Measurements from ENCODE around the gene PNMA8A.
A peak's percentile ranks its signal among the peaks of the same experiment; 100 is the strongest.

PNMA8A gene

GRCh38 chr19:46428239-46429135, 42.9 kb downstream of the PNMA8A start, which contains the start of gene PNMA8C:
PNMA8C (minus strand) TSS chr19:46428936; CDS start chr19:46428359, 577 bp downstream.
- DNase-seq (ENCODE audit: low spot score) (peak; percentile 77), FAIRE-seq (no peak)

GRCh38 chr19:46427518-46428045, 43.8 kb downstream of the PNMA8A start:
- no peak for FAIRE-seq
- DNase-seq (ENCODE audit: low spot score): no peak

GRCh38 chr19:46426506-46427162, 44.7 kb downstream of the PNMA8A start:
- DNase-seq (ENCODE audit: low spot score) (peak; percentile 89), FAIRE-seq (no peak)

- FAIRE-seq: no peak
- DNase-seq (ENCODE audit: low spot score): no peak
Measured at GRCh38 chr19:46426035-46426505, 45.3 kb downstream of the PNMA8A start.

GRCh38 chr19:46423188-46423587, 48.2 kb downstream of the PNMA8A start:
- FAIRE-seq: no peak
- no peak for DNase-seq (ENCODE audit: low spot score)

- no peak for DNase-seq (ENCODE audit: low spot score)
- no peak for FAIRE-seq
Measured at GRCh38 chr19:46422344-46422743, 49.0 kb downstream of the PNMA8A start.

- DNase-seq (ENCODE audit: low spot score): no peak
- no peak for FAIRE-seq
Measured at GRCh38 chr19:46420056-46420455, 51.3 kb downstream of the PNMA8A start.
